ENCODE measurements around the gene TOP1.

DNA sequence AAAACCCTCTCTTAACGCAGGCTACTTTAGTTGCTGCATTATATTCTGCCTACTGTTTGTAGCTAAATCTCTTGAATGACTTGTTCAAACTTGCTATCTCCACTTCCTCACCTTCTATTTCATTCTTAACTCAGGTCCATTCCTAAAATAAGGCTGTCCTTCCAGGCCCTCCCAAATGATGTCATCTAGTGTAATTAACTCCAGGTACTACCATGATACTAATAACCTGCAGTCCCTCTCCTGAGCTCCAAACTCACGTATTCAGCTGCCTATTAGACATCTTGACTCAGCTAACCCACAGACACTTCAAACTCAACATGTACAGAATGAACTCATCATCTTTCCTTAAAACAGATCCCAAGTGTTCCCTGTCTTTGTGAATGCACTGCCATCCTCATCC, 10.5 kb upstream of the TOP1 start:
- TF ChIP-seq, protein P1, sequence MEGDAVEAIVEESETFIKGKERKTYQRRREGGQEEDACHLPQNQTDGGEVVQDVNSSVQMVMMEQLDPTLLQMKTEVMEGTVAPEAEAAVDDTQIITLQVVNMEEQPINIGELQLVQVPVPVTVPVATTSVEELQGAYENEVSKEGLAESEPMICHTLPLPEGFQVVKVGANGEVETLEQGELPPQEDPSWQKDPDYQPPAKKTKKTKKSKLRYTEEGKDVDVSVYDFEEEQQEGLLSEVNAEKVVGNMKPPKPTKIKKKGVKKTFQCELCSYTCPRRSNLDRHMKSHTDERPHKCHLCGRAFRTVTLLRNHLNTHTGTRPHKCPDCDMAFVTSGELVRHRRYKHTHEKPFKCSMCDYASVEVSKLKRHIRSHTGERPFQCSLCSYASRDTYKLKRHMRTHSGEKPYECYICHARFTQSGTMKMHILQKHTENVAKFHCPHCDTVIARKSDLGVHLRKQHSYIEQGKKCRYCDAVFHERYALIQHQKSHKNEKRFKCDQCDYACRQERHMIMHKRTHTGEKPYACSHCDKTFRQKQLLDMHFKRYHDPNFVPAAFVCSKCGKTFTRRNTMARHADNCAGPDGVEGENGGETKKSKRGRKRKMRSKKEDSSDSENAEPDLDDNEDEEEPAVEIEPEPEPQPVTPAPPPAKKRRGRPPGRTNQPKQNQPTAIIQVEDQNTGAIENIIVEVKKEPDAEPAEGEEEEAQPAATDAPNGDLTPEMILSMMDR (IDR thresholded peaks at IDR 0.05): no peak
- TF ChIP-seq EP300 (IDR thresholded peaks at IDR 0.05; ENCODE audit: borderline replicate concordance in 1 of 2, low read depth in 1 of 2, low read length in 1 of 2): no peak
- no peak for TF ChIP-seq RAD21 (IDR thresholded peaks at IDR 0.05; ENCODE audit: low read length)
- TF ChIP-seq MXI1 (IDR thresholded peaks at IDR 0.05; ENCODE audit: low read depth, low read length): no peak
- no peak for TF ChIP-seq YY1 (IDR thresholded peaks at IDR 0.05; ENCODE audit: low read depth)
- TF ChIP-seq GABPA (IDR thresholded peaks at IDR 0.05; ENCODE audit: low read depth): no peak
- TF ChIP-seq, protein P2, sequence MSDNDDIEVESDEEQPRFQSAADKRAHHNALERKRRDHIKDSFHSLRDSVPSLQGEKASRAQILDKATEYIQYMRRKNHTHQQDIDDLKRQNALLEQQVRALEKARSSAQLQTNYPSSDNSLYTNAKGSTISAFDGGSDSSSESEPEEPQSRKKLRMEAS (IDR thresholded peaks at IDR 0.05; ENCODE audit: low read depth): no peak
- TF ChIP-seq, protein P3, sequence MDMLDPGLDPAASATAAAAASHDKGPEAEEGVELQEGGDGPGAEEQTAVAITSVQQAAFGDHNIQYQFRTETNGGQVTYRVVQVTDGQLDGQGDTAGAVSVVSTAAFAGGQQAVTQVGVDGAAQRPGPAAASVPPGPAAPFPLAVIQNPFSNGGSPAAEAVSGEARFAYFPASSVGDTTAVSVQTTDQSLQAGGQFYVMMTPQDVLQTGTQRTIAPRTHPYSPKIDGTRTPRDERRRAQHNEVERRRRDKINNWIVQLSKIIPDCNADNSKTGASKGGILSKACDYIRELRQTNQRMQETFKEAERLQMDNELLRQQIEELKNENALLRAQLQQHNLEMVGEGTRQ (IDR thresholded peaks at IDR 0.05; ENCODE audit: borderline replicate concordance, low read depth, low read length): no peak
- TF ChIP-seq EZH2phosphoT487 (IDR thresholded peaks at IDR 0.05; ENCODE audit: borderline replicate concordance, low read depth): no peak
- no peak for TF ChIP-seq FOXM1 (IDR thresholded peaks at IDR 0.05; ENCODE audit: low read depth)
- no peak for TF ChIP-seq NFIC (IDR thresholded peaks at IDR 0.05; ENCODE audit: borderline replicate concordance)
